Middle frontal gyrus (tissue), 1 donor: ENCODE data around the gene MSANTD1.
A peak's percentile ranks its signal among the peaks of the same experiment; 100 is the strongest.

ENCODE experiments used
- DNase-seq: peaks from one replicate; pipeline ENCODE4 v3.0.0-alpha.2; 2015; ENCODE audit warnings: low spot score; ENCODE audit errors: extremely low spot score

Gene MSANTD1

GRCh38 chr4:3262208-3263052 is 13.5 kb downstream of the MSANTD1 start:
- DNase-seq = no peak

GRCh38 chr4:3263053-3263875 is 14.3 kb downstream of the MSANTD1 start:
- no peak for DNase-seq

GRCh38 chr4:3263876-3264193 is 14.9 kb downstream of the MSANTD1 start:
- DNase-seq = no peak

- DNase-seq = no peak
Observed at GRCh38 chr4:3266076-3266475, 17.1 kb downstream of the MSANTD1 start.

GRCh38 chr4:3267576-3268394 is 18.8 kb downstream of the MSANTD1 start:
- DNase-seq = no peak

- no peak for DNase-seq
Observed at GRCh38 chr4:3268395-3269104, 19.6 kb downstream of the MSANTD1 start.

- no peak for DNase-seq
Observed at GRCh38 chr4:3269105-3269927, 20.4 kb downstream of the MSANTD1 start.

- DNase-seq = no peak
Observed at GRCh38 chr4:3269991-3270611, 21.1 kb downstream of the MSANTD1 start.

GRCh38 chr4:3271131-3271530 is 22.2 kb downstream of the MSANTD1 start:
- DNase-seq = no peak

- peak; percentile 40 for DNase-seq
Observed at GRCh38 chr4:3276986-3277385, 28.0 kb downstream of the MSANTD1 start.

GRCh38 chr4:3280466-3280865 is 31.5 kb downstream of the MSANTD1 start:
- no peak for DNase-seq

- DNase-seq = no peak
Observed at GRCh38 chr4:3283483-3283882, 34.5 kb downstream of the MSANTD1 start.

GRCh38 chr4:3283916-3284315 is 35.0 kb downstream of the MSANTD1 start:
- DNase-seq = no peak

- DNase-seq = no peak
Observed at GRCh38 chr4:3284734-3285557, 36.0 kb downstream of the MSANTD1 start.

GRCh38 chr4:3285558-3286334 is 36.8 kb downstream of the MSANTD1 start:
- no peak for DNase-seq

GRCh38 chr4:3286335-3287175 is 37.6 kb downstream of the MSANTD1 start:
- DNase-seq = no peak

GRCh38 chr4:3287271-3287971 is 38.5 kb downstream of the MSANTD1 start:
- no peak for DNase-seq
